NCI-H774 (cell line): ENCODE measurements around the gene PSEN2.
"Not testable (repeated sequence)": the region's sequence is repeated elsewhere in the genome, so short reads cannot be mapped to it uniquely, and the experiment has no call there.

Experiments used
- DNase-seq: peaks from one replicate; lab custom pipeline; 2025; lab: John Stamatoyannopoulos, UW

Gene PSEN2

GRCh38 chr1:226916497-226916896 lies 46.1 kb downstream of the PSEN2 start:
- DNase-seq, result no peak

- DNase-seq, result no peak
These were observed 49.2 kb downstream of the PSEN2 start for GRCh38 chr1:226919587-226919986.

DNA sequence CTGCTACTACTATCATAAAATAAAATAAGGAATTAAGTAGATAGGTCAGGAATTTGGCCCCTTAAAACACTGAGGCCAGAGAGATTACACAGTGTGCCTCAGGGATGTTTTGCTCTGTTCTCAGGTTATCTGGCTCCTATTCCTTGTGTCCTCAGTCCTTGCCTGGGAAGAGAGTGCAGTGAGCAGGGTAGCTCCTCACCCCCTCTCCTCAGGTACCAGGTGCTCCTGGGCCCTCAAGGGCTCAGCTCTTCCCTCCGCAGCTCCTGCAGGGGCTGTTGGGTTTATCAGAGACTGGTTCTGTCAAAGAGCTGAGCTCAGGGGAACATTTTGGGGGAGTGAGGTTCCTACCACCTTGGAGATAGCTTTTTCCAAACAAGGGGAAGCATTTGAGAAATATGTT lies 49.6 kb downstream of the PSEN2 start:
- DNase-seq, result no peak

DNA sequence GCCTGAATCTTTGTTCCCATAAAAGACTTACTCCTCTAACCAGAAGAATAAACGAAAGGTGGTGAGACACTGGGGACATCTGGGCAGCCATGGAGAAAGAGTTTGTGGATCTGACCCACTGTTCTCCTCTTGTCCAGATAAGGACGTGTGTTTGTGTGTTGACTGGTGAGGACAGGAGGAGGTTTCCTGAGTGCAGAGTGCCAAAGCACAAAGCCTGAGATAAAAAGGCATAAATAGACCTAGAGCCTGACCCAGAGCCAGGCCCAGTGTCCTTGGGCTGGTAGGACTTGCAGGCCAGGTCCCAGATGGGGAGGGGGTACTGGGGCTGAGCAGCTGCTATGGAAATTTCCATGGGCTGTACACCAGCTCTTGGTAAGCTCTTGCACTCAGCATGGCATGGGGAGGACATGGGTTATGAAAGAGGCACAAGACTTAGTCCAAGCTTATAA lies 50.1 kb downstream of the PSEN2 start:
- no peak for DNase-seq

GRCh38 chr1:226921504-226921903 lies 51.1 kb downstream of the PSEN2 start:
- DNase-seq, result no peak

- DNase-seq, result not testable (repeated sequence)
These were observed 59.1 kb downstream of the PSEN2 start for GRCh38 chr1:226929260-226930111.

DNA sequence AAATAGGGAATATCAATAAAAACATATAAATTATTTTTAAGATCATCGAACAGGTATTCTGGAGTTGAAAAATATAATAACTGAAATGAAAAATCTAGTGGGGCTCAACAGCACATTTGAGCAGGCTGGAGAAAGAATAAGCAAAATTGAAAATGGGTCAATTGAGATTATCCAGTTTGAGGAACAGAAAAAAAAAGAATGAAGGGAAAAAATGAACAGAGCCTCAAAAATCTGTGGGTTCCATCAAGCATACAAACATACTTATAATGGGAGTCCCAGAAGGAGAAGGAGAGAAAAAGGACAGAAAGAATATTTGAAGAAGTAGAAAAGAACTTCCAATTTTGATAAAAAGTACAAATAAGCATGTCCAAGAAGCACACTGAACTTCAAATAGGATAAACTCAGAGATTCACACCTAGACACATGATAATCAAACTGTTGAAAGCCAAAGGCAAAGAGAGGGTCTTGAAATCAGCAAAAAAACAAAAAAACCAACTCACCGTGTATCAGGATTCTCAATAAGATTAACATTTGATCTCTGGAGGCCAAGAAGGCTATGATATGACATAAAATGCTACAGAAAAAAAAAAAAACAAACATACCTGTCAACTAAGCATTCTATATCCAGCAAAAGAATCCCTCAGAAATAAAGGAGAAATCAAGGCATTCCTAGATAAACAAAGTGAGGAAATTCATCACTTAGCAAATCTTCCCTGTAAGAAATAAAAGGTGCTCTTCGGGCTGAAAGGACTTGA lies 64.2 kb downstream of the PSEN2 start:
- DNase-seq, result no peak

DNA sequence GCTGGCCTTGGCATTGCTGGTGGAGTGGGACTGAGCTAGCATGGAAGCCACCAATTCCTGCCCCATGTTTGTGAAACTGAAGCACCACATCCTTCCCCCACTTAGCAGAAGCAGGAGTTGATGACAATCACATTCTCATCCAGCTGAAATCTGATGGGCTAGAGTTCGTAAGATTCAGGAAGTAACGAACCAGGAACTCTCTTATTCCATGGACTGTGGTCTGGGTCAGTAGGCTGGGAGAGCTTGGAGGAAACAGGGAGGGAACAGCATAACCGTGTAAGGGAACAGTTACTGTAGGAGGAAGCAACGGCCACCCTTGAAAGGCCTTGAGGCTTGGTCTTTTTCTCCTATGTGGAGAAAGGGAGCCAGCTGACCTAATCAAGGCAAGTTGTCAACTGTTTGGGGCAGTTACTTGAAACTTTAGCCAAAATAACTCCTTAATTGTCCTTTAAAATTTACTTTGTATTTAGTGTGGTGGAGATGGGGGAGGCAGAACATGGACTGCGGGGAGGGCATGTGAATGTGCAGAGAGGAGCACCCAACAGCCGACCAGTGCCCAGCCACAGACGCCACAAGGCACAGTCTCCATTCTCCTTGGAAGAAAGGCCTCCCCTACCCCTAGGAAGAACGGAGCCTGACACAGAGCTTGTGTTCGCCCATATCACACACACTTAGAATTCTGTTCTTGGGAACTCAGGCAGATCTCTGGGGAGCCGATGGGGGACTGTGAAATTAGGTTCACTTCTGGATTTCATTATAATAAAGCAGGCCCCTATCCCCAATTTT lies 67.7 kb downstream of the PSEN2 start:
- no peak for DNase-seq

GRCh38 chr1:226938903-226939437 lies 68.6 kb downstream of the PSEN2 start:
- DNase-seq, result no peak

DNA sequence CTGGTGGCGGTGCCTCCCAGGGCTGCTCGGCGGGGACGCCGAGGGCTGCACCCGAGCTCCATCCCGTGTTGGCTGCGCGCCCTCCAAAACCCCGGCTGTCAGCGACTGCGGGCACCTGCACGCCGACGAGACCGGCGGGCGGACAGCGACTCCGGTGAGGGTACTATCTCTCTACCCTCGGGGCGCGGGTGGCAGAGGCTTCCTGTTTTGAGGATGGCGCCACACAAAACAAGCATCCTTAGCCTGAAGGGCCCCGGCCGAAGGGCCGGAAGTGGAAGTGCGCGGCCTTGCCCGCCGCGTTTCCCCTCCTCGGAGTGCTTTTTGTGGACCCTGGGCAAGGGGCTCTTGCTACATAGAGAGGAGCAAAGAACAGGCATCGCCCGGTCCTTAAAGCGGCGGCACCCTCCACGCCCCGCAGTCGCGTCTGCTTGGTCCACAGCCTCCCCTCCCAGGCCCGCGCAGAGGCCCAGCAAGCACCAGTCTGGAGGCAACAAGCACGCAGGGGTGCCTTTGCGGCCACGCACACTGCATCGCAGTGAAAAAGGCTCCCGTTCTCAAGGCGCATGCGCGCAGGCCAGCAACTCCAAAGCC lies 69.1 kb downstream of the PSEN2 start:
- peak; percentile 71 for DNase-seq

- DNase-seq, result peak; percentile 100
These were observed 69.8 kb downstream of the PSEN2 start, which contains the start of gene COQ8A for GRCh38 chr1:226940029-226940805. Gene COQ8A, plus strand, starts transcription at chr1:226940294. Its CDS starts 21,092 bp downstream, at chr1:226961386.

DNA sequence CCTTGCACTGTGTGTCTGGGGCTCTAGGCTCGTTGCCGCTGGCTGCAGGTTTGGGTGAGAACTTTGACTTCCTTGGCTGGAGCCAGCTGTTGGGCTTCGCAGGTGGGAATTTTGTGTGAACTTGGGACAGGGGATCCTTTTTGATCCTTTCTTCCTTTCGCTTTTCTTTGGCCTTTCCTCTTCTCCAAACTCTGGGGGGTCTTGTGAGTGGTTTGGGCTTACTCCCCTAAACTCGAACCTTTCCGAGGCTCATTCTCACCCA lies 70.3 kb downstream of the PSEN2 start:
- DNase-seq, result no peak

DNA sequence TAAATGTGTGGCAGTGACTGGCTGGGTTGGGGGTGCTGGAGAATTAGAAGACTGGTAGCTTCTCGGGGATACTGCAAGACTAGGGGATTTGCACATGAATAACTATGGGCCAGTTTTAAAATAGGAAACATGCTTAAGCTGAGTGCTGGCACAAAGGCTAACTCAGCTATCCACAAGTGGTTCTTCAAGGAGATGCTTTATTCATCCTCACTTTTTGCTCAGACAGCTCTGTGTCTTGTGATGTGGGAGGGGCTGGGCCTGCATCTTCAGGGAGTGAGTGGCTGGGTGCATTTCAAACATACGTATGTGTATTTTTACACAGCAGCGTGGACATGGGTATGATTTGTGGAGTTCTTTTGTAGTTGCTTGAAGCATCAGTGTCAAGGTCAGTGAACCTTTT lies 72.0 kb downstream of the PSEN2 start:
- DNase-seq, result no peak

DNA sequence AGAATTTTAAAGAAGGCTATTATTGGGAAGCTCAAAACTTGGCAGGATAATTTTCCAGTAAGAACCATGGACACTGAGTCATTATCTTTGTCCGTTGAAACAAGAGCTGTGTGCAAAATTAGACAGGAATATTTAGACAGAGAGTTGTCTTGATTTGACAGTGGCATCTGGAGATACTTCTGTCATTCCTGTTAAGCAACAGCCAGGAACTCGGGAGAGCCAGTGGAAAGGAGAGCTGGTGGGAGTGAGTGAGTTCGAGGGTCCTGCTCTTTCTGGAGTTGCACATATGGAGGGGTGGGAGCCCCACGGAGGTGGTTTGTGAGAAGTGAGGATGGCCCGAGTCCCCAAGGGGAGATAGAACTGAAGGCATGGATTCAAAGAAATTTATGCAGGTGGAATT lies 72.7 kb downstream of the PSEN2 start:
- no peak for DNase-seq

- DNase-seq, result no peak
These were observed 73.5 kb downstream of the PSEN2 start for GRCh38 chr1:226943927-226944326.

DNA sequence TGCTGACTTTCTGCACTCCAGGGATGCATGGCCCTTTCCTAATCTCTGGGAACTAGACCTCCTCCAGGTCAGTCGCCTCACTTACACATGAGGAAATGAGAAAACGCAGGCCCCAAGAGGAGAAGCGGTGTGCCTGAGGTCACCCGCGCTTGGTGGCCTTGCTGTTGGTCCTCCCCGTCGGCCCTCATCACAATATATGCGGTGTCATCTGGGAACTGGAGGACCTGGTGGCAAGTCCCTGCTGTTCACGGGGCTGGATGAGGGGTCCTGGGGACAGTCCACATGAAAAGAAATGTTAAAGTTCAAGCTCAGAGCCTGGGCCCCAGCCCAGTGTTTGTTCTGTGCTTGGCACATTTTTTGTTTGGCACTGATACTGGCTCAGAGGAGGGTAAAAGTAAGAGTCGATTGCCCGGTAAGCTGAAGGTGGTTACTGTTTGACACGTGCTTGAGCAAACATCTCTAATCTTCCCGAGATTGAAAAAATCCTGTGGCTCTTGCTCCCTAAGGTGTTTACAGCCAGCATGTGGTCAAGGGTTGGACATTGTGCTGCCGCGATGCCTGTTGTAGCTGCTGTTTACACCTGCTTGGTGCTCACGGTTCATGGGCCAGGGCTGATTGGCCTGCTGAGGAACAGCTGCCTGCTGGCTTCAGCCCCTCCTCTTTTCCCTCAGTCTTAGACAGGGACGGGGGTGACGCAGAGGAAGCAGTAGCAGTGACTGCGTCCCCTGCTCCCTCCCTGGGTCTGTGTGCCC lies 74.9 kb downstream of the PSEN2 start:
- peak; percentile 75 for DNase-seq
